ENCODE measurements around the gene DDX21. TPM values are rescaled to one million over a fixed set of nuclear protein-coding genes. Genes with fewer than 3 reads are reported as not detected.

Gene DDX21
- total RNA-seq = 215 and 244 TPM in 2 replicates

DNA sequence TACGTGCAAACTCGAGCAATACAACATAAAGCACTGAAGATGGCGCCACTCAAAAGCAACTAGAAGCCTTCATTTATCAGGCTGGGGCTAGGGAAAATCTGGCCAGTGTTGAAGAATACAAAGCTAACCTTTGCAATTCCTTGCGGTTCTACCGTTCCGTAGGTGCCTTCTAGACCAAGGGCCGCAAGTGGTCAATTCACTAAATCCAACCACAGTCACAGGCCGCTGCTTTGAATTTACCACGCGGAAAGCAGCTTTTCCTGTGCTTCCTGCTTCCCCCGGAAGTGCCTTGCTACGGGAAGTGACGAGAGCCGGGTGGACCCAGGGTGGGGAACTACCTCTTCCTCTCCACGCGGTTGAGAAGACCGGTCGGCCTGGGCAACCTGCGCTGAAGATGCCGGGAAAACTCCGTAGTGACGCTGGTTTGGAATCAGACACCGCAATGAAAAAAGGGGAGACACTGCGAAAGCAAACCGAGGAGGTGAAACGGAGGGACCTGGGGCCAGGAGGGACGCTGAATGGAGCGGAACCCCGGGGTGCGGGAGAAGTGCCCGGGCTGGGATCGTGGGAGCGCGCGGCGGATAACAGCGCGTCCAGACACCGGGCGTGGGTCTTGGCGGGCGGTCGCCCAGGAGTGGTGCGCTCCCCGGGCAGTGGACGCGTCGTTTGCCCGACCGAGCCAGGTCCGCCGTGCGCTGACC lies at the start of gene DDX21:
DDX21 (plus strand) TSS at position 339 of the 701 bp plus-strand sequence; CDS start at position 395, 56 bp downstream.

GRCh38 chr10:68988530-68989316 lies 32.8 kb downstream of the DDX21 start, which contains the start of gene KIFBP:
Gene KIFBP, plus strand, starts transcription at chr10:68988803. Its CDS starts 30 bp downstream, at chr10:68988833.

Other genes starting within 250 kb of the DDX21 start
- gene CCAR1, start 234.9 kb upstream of the DDX21 start, total RNA-seq = 30.4 and 46.2 TPM in 2 replicates
- under 0.01 and 0.07 TPM in 2 replicates for gene STOX1, start 128.6 kb upstream of the DDX21 start, total RNA-seq
- 51.3 and 67.0 TPM in 2 replicates for gene DDX50, start 54.9 kb upstream of the DDX21 start, total RNA-seq
- 15.7 and 34.8 TPM in 2 replicates for gene KIFBP, start 32.6 kb downstream of the DDX21 start, total RNA-seq
- 0.93 and 1.7 TPM in 2 replicates for gene SRGN, start 131.9 kb downstream of the DDX21 start, total RNA-seq
- 59.1 and 79.2 TPM in 2 replicates for gene VPS26A, start 168.0 kb downstream of the DDX21 start, total RNA-seq
- gene SUPV3L1, start 224.1 kb downstream of the DDX21 start, total RNA-seq = 61.9 and 63.8 TPM in 2 replicates